ENCODE data around the gene CAPN5. TPM values are rescaled to one million over a fixed set of nuclear protein-coding genes. Genes with fewer than 3 reads are reported as not detected.

The CAPN5 gene
- total RNA-seq, 1 donor from 2014 or later, result 7.8 TPM

- TF ChIP-seq, protein P1, sequence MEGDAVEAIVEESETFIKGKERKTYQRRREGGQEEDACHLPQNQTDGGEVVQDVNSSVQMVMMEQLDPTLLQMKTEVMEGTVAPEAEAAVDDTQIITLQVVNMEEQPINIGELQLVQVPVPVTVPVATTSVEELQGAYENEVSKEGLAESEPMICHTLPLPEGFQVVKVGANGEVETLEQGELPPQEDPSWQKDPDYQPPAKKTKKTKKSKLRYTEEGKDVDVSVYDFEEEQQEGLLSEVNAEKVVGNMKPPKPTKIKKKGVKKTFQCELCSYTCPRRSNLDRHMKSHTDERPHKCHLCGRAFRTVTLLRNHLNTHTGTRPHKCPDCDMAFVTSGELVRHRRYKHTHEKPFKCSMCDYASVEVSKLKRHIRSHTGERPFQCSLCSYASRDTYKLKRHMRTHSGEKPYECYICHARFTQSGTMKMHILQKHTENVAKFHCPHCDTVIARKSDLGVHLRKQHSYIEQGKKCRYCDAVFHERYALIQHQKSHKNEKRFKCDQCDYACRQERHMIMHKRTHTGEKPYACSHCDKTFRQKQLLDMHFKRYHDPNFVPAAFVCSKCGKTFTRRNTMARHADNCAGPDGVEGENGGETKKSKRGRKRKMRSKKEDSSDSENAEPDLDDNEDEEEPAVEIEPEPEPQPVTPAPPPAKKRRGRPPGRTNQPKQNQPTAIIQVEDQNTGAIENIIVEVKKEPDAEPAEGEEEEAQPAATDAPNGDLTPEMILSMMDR (IDR thresholded peaks at IDR 0.05; ENCODE audit: insufficient read depth, low read length, poor library complexity, severe bottlenecking), result no peak
These were observed 56.8 kb downstream of the CAPN5 start for GRCh38 chr11:77123591-77123990.

GRCh38 chr11:77124041-77124440, 57.3 kb downstream of the CAPN5 start:
- Histone ChIP-seq H3K27me3 (ENCODE audit: control insufficient read depth, insufficient read depth, low read length) (peaks cover 2% of the 10 kb centered on the region), H3K36me3 (ENCODE audit: control insufficient read depth, insufficient read depth, low read length) (no peaks in the 10 kb centered on the region), H3K4me3 (ENCODE audit: low read depth, low read length) (no peak overlapping the region)
- no peak for DNase-seq (ENCODE audit: low read depth)
- TF ChIP-seq, protein P1 (IDR thresholded peaks at IDR 0.05; ENCODE audit: insufficient read depth, low read length, poor library complexity, severe bottlenecking), result no peak

More at GRCh38 chr11:77123591-77123990, 56.8 kb downstream of the CAPN5 start:
- DNase-seq (ENCODE audit: low read depth), result no peak
- no peak overlapping the region for H3K4me3 ChIP-seq (ENCODE audit: low read depth, low read length)
- H3K27me3 ChIP-seq (ENCODE audit: control insufficient read depth, insufficient read depth, low read length), result peaks cover 2% of the 10 kb centered on the region
- no peaks in the 10 kb centered on the region for H3K36me3 ChIP-seq (ENCODE audit: control insufficient read depth, insufficient read depth, low read length)

- Histone ChIP-seq H3K36me3 (ENCODE audit: control insufficient read depth, insufficient read depth, low read length) (no peaks in the 10 kb centered on the region), H3K27me3 (ENCODE audit: control insufficient read depth, insufficient read depth, low read length) (peaks cover 2% of the 10 kb centered on the region), H3K4me3 (ENCODE audit: low read depth, low read length) (no peak overlapping the region)
- DNase-seq (ENCODE audit: low read depth), result no peak
- TF ChIP-seq, protein P1 (IDR thresholded peaks at IDR 0.05; ENCODE audit: insufficient read depth, low read length, poor library complexity, severe bottlenecking), result no peak
These were observed 57.7 kb downstream of the CAPN5 start for GRCh38 chr11:77124488-77124887.

DNA sequence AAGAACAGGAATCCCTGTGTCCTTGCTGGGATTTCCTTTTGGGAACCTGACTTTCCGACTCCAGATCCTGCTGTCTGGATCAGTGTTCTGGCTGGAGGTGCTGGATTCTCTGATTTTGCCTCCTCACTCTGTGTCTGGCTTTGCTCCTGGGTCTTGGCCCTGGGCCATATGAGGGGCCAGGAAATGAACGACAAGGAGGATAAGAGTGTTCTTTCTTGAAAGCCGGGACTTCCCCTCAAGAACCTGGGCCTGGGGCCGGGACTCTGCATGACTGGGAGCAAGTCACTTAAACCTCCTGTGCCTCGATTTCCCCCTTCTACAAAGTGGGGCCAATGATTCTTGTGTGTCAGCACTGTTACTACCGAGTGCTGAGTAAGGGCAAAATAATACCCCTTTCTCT, 58.4 kb downstream of the CAPN5 start:
- TF ChIP-seq, protein P1 (IDR thresholded peaks at IDR 0.05; ENCODE audit: insufficient read depth, low read length, poor library complexity, severe bottlenecking), result no peak
- no peaks in the 10 kb centered on the region for H3K36me3 ChIP-seq (ENCODE audit: control insufficient read depth, insufficient read depth, low read length)
- H3K4me3 ChIP-seq (ENCODE audit: low read depth, low read length), result no peak overlapping the region
- peaks cover 2% of the 10 kb centered on the region for H3K27me3 ChIP-seq (ENCODE audit: control insufficient read depth, insufficient read depth, low read length)
- no peak for DNase-seq (ENCODE audit: low read depth)

DNA sequence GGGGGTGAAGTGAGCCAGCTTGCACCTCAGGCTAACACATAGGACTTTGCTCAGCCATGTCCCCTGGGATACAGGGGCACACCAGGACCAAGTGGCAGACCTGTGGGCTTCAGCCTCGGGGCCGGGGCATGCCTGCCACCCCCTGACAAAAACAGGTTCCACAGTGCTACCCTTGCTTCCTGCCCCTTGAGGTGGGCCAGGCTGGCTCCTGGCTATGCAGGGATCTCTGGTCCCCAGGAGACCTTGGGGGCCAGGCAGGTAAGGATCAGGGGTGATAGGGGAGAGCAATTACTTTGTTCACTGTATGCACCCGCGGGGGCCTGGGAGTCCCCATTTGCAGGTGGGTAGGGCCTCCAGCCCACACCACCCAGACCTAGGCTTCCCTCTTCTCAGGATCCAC, 58.9 kb downstream of the CAPN5 start:
- Histone ChIP-seq H3K4me3 (ENCODE audit: low read depth, low read length) (no peak overlapping the region), H3K36me3 (ENCODE audit: control insufficient read depth, insufficient read depth, low read length) (no peaks in the 10 kb centered on the region), H3K27me3 (ENCODE audit: control insufficient read depth, insufficient read depth, low read length) (peaks cover 2% of the 10 kb centered on the region)
- TF ChIP-seq, protein P1 (IDR thresholded peaks at IDR 0.05; ENCODE audit: insufficient read depth, low read length, poor library complexity, severe bottlenecking), result no peak
- DNase-seq (ENCODE audit: low read depth), result no peak

GRCh38 chr11:77126156-77126775, 59.5 kb downstream of the CAPN5 start:
- DNase-seq (ENCODE audit: low read depth), result no peak
- peaks cover 2% of the 10 kb centered on the region for H3K27me3 ChIP-seq (ENCODE audit: control insufficient read depth, insufficient read depth, low read length)
- H3K4me3 ChIP-seq (ENCODE audit: low read depth, low read length), result no peak overlapping the region
- TF ChIP-seq, protein P1 (IDR thresholded peaks at IDR 0.05; ENCODE audit: insufficient read depth, low read length, poor library complexity, severe bottlenecking), result no peak
- H3K36me3 ChIP-seq (ENCODE audit: control insufficient read depth, insufficient read depth, low read length), result no peaks in the 10 kb centered on the region
